LNCAP (cell line): ENCODE data around the gene ESRRG.

ENCODE experiments used
- CTCF ChIP-seq: fragments of 450-650 bp; IDR thresholded peaks from 2 replicates; pipeline ENCODE4 v1.5.1; 2017; ENCODE audit warnings: mild to moderate bottlenecking

ESRRG gene

DNA sequence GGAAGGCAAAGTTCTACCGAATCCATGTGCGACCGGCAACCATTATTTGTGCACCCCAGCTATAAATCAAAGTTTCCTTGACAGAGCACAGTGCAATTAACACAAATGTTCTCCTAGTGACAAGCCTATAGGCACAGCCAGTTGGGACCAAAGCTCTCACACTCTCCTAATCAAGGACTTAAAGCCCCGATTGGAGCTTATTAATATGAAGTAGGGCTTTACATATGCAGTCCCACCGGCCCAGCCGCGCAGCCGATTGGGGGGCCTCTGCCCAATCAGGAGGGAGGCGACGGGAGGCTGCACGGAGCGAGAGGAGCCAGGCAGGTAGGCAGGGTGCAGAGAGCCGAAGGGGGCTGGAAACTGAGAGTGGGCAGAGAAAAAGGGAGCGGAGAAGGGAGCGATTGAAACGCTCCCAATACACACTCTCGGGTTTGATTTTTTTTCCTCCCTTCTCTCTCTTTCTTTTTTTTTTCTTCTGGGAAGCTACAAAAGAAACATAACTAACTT, at the start of gene ESRRG:
Gene ESRRG (minus strand): TSS at position 156 of the 507 bp plus-strand sequence. CDS start 130 bp downstream, at position 26.
- no peak for TF ChIP-seq CTCF

- no peak for TF ChIP-seq CTCF
These were observed 48.7 kb upstream of the ESRRG start for GRCh38 chr1:216771922-216772321.

- TF ChIP-seq CTCF, result no peak
These were observed 43.6 kb upstream of the ESRRG start for GRCh38 chr1:216766633-216767327.

DNA sequence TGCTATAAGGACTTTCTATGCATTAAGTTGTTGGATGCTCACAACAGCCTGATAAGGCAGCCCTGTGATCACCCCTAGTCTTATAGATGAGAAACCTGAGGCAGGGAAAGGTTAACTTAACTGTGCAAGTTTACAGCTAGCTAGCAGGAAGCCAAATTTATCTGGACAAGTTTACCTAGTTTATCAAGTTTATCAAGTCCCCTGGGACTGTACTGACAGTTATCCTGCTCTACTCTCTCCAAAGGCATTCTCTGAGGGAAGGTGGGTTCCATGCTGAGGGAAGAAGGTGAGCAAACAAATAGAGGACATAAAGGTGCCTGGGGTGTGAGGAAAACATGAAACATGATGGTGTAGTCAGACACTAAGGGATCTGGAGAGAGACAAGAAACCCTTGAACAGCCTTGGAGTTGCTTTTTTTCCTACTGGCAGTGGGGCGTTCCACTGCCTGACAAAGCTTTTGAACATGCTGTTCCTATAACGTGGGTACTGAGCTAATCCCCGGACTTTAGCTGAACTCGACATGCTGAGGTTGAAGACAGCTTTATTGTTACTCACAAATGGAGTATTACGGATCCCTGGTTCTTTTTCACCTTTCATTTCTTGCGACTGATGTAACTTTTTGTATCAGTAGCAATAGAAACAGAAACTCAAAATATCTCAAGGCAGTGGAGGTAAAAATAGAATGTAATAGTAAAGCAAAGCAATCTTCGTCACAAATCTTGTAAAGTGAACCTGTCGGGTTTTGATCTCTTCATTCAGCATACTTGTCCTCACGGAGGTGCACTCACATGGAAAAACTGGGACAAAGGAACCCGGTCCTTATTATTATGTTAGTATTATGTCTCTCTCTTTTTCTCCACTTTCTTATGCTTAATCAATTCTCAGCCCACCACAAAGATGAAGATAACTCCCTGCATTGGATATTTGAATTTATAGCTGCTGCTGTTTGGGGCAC, 42.4 kb upstream of the ESRRG start:
- TF ChIP-seq CTCF, result no peak

- no peak for TF ChIP-seq CTCF
These were observed 34.9 kb upstream of the ESRRG start for GRCh38 chr1:216758161-216758560.

DNA sequence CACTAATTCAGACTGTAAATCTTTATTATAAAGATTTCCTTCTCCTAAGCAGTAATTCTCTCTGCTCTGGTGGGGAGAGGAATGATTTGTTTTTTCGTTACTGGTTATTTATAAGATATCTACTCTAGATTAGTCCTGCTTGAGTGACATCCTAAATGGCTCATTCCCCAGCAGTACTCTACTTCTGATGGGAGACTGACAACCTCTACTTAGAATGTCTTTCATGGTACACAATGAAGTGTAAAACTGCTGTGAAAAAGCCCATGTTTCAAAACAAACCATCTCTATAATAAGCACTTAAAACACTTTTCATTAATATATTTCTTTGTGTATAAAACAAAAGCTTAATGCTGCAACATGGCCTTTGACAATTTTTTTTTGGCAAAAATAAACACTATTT, 33.9 kb upstream of the ESRRG start:
- no peak for TF ChIP-seq CTCF

- TF ChIP-seq CTCF, result no peak
These were observed 27.7 kb upstream of the ESRRG start for GRCh38 chr1:216750961-216751360.
